Mammary epithelial cell (primary cell): ENCODE measurements around the gene CLEC7A.

Experiments used
- EZH2 ChIP-seq: IDR thresholded peaks from 2 replicates; pipeline ENCODE4 v1.6.1; 2012; ENCODE audit warnings: low read length, inconsistent platforms, borderline replicate concordance
- TF ChIP-seq, protein P1 (sequence below), 2 donors: IDR thresholded peaks in 1 of 2; conservative IDR thresholded peaks in 1 of 2; 2 replicates each; pipeline ENCODE4 v1.5.1; 2011 to 2012; ENCODE audit warnings: inconsistent platforms in 2 of 2, low read length in 2 of 2, mild to moderate bottlenecking in 2 of 2, control low read depth in 1 of 2, low read depth in 1 of 2; ENCODE audit not compliant: insufficient read depth in 1 of 2; ENCODE audit errors: extremely low read depth in 1 of 2

GRCh38 chr12:10119066-10119465 lies 10.9 kb downstream of the CLEC7A start:
- TF ChIP-seq, protein P1, sequence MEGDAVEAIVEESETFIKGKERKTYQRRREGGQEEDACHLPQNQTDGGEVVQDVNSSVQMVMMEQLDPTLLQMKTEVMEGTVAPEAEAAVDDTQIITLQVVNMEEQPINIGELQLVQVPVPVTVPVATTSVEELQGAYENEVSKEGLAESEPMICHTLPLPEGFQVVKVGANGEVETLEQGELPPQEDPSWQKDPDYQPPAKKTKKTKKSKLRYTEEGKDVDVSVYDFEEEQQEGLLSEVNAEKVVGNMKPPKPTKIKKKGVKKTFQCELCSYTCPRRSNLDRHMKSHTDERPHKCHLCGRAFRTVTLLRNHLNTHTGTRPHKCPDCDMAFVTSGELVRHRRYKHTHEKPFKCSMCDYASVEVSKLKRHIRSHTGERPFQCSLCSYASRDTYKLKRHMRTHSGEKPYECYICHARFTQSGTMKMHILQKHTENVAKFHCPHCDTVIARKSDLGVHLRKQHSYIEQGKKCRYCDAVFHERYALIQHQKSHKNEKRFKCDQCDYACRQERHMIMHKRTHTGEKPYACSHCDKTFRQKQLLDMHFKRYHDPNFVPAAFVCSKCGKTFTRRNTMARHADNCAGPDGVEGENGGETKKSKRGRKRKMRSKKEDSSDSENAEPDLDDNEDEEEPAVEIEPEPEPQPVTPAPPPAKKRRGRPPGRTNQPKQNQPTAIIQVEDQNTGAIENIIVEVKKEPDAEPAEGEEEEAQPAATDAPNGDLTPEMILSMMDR (conservative IDR thresholded peaks at IDR 0.05 in 1 of 2, IDR thresholded peaks at IDR 0.05 in 1 of 2; ENCODE audit: extremely low read depth in 1 of 2, insufficient read depth in 1 of 2, low read depth in 1 of 2, low read length in 2 of 2) = no peak
- TF ChIP-seq EZH2 = no peak
